Fibroblast of skin of right biceps (primary cell): ENCODE data around the gene GZF1.
A peak's percentile ranks its signal among the peaks of the same experiment; 100 is the strongest.
"Not testable (repeated sequence)": the region's sequence is repeated elsewhere in the genome, so short reads cannot be mapped to it uniquely, and the experiment has no call there.

ENCODE experiments used
- DNase-seq: peaks from one replicate; pipeline ENCODE4 v3.0.0-alpha.2; 2013

Gene GZF1

GRCh38 chr20:23347791-23348190 is 14.2 kb upstream of the GZF1 start:
- DNase-seq: no peak

GRCh38 chr20:23348510-23348909 is 13.5 kb upstream of the GZF1 start:
- not testable (repeated sequence) for DNase-seq

GRCh38 chr20:23349338-23350195 is 12.4 kb upstream of the GZF1 start:
- peak; percentile 76 for DNase-seq

GRCh38 chr20:23350196-23350903 is 11.6 kb upstream of the GZF1 start, which contains the start of gene NXT1:
NXT1 (plus strand) TSS chr20:23350791; CDS start chr20:23354042, 3,251 bp downstream.
- DNase-seq: peak; percentile 99

GRCh38 chr20:23350904-23351838 is 10.8 kb upstream of the GZF1 start:
- peak; percentile 46 for DNase-seq

- no peak for DNase-seq
These were observed 5.8 kb upstream of the GZF1 start for GRCh38 chr20:23356203-23356602.

- peak; percentile 100 for DNase-seq
These were observed 4.0 kb upstream of the GZF1 start for GRCh38 chr20:23357767-23358562.

GRCh38 chr20:23358563-23358906 is 3.4 kb upstream of the GZF1 start:
- no peak for DNase-seq

- no peak for DNase-seq
These were observed 2.9 kb upstream of the GZF1 start for GRCh38 chr20:23358923-23359593.

GRCh38 chr20:23360531-23360930 is 1.5 kb upstream of the GZF1 start:
- DNase-seq: no peak

GRCh38 chr20:23361119-23361475 is 885 bp upstream of the GZF1 start:
- no peak for DNase-seq

- peak; percentile 12 for DNase-seq
These were observed 642 bp downstream of the GZF1 start for GRCh38 chr20:23362392-23363256.

GRCh38 chr20:23363257-23363649 is 1.3 kb downstream of the GZF1 start:
- DNase-seq: no peak

GRCh38 chr20:23365390-23366165 is 3.6 kb downstream of the GZF1 start:
- DNase-seq: no peak

GRCh38 chr20:23366384-23366783 is 4.4 kb downstream of the GZF1 start:
- DNase-seq: no peak

GRCh38 chr20:23367770-23368169 is 5.8 kb downstream of the GZF1 start:
- DNase-seq: peak; percentile 20

- no peak for DNase-seq
These were observed 6.5 kb downstream of the GZF1 start for GRCh38 chr20:23368316-23369071.

- DNase-seq: no peak
These were observed 7.3 kb downstream of the GZF1 start for GRCh38 chr20:23369072-23369823.
